ENCODE data around the gene TTC33. TPM values are rescaled to one million over a fixed set of nuclear protein-coding genes. Genes with fewer than 3 reads are reported as not detected.
"Not testable (repeated sequence)": the region's sequence is repeated elsewhere in the genome, so short reads cannot be mapped to it uniquely, and the experiment has no call there.

Gene TTC33, protein sequence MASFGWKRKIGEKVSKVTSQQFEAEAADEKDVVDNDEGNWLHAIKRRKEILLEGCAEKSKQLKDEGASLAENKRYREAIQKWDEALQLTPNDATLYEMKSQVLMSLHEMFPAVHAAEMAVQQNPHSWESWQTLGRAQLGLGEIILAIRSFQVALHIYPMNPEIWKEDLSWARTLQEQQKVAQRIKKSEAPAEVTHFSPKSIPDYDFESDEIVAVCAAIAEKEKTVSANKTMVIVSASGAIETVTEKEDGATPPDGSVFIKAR
- total RNA-seq (2014; rRNA removed; shearing (Covaris generic)): 19.1 and 19.4 TPM in 2 replicates

DNA sequence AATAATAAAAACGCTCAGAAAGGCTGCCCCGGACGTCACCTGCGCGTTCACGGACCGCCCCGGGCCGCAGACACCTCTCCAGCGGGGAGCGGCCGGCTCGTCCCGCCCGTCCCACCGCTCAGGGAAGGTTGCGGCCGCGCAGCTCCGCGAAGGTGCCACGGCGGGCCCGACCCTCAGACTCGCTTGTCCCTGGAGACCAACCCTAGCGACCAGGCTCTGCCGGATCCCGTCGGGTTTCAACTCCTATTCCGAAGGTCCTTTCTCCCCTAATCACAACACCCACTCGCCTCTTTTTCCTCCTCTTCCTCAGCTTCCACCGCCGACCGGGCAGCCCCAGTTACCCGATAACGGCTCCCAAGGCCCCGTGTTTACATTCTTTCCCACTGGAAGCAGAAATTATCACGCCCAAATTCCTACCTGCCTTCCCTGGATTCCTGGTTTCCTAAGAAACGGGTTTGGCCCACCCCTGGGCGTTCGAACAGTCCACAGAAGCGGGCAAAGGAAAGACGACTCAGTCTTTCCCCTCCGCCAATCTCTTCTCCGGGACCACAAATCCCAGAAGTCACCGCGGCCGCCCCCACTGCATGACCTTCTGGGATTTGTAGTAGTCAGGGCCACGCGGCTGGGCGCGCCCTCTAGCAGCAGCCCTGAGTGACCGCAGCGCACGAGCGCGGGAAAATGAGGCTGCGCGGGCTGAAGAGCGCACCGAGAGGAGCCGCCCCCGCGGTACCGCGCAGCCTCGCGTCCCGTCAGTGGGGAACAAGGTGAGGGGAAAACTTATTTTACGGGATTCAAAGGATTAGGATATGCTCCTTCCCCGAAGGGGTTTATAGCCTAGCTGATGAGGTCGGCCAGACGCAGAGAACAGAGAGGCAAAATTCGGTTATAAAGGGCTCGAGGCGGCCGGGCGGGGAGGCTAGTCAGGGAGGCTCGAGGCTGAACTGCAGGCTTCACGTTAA is at the start of gene TTC33:
Gene TTC33, minus strand, starts transcription at position 555 of the 959 bp plus-strand sequence. CDS start 8,943 bp downstream, outside the sequence.
- peak; percentile 91 to 96 for DNase-seq (ENCODE audit: low read depth in 1 of 2, low spot score in 2 of 2)
- Histone ChIP-seq H3K4me1 (replicated peaks) (peaks cover 12% of the 10 kb centered on the region), H3K4me3 (peak within 1 kb of the TSS; percentile 71), H3K27me3 (replicated peaks) (no peaks in the 10 kb centered on the region), H3K27ac (peak within 1 kb of the TSS; percentile 65), H3K9me3 (replicated peaks) (no peaks in the 10 kb centered on the region), H3K36me3 (peaks cover 22% of the 10 kb centered on the region)

DNA sequence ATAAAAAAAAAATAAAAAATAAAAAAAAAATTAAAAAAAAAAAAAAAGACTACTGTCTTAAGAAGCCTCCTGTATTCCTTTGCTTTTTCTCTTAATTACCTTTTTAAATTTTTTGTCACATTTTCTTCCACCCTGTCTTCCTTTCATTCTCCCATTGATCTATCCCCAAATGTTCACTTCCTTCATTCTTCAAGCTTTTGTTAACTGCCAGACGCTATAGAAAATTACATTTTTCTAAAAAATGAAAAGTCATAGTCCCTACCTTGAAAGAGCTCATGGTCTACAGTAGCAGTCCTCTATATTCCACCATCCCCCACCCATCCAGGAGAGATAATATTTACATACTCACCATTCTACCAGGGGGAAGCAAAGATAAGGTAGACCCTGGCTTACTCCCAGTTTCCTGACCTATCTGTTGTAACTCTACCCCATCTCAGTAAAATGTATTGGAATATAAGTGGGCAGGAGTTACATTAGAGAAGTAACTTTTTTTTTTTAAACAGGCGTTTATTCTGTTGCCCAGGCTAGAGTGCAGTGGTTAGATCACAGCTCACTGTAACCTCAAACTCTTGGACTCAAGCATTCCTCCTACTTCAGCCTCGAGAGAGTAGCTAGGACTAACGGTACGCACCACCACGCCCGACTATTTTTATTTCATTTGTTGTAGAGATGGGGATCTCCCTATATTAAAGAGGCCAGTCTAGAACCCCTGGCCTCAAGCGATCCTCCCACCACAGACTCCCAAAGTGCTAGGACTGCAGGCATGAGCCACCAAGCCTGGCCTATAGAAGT is 46.2 kb upstream of the TTC33 start:
- H3K4me1 ChIP-seq (replicated peaks): peaks cover 6% of the 10 kb centered on the region

DNA sequence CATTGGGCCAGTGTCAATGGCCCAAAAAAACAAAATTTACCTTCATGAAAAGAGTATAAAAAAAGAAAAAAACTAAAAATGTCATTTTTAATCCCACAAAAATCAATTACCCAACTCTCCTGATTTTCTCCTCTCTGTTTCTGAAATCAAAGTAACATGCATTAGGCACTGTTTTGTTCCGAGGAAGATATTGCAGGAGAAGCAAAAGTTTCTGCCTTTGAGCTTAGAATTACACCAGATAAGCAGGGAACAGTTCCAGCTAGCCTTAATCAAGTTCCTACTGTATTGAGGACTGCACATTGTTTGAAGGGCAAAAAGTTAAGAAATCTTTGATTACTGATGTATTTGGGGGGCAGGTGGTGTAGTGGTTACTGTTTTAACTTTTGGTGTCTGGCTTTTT is 43.5 kb upstream of the TTC33 start:
- DNase-seq (ENCODE audit: low read depth in 1 of 2, low spot score in 2 of 2): no peak
- H3K27ac ChIP-seq: no peak overlapping the region
- no peaks in the 10 kb centered on the region for H3K27me3 ChIP-seq (replicated peaks)

More for the DNA sequence above, 46.2 kb upstream of the TTC33 start:
- Histone ChIP-seq H3K9me3 (replicated peaks) (no peaks in the 10 kb centered on the region), H3K4me3 (no peak overlapping the region), H3K36me3 (no peaks in the 10 kb centered on the region), H3K27ac (no peak overlapping the region), H3K27me3 (replicated peaks) (no peaks in the 10 kb centered on the region)
- DNase-seq (ENCODE audit: low read depth in 1 of 2, low spot score in 2 of 2): no peak

DNA sequence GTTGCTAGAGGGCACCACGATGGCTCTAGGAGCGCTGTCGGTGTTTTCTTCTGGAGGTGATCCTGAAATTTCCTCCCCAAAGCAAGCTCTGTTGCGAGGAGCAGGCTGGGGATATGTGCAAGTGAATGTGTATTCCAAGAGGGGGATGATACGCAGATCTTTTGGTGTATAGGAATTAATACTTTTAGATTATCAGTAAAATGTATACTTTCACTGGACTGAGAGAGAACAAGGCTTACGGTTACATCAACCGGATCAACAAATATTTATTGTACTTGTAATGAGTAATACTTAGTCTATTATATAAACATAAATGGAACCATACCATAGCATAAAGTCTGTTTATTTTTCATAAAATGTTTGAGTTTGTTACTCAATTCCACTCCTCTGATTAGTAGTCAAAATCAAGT is 43.0 kb upstream of the TTC33 start:
- Histone ChIP-seq H3K4me3 (peak overlapping the region; percentile 57), H3K36me3 (peaks cover 24% of the 10 kb centered on the region), H3K27ac (peak overlapping the region; percentile 55), H3K4me1 (replicated peaks) (peaks cover 11% of the 10 kb centered on the region), H3K27me3 (replicated peaks) (no peaks in the 10 kb centered on the region), H3K9me3 (replicated peaks) (no peaks in the 10 kb centered on the region)
- DNase-seq (ENCODE audit: low read depth in 1 of 2, low spot score in 2 of 2): peak in 1 of 2 experiments; percentile 65

More for the DNA sequence above, 43.5 kb upstream of the TTC33 start:
- Histone ChIP-seq H3K4me3 (peak overlapping the region; percentile 57), H3K9me3 (replicated peaks) (no peaks in the 10 kb centered on the region), H3K4me1 (replicated peaks) (peaks cover 11% of the 10 kb centered on the region), H3K36me3 (peaks cover 22% of the 10 kb centered on the region)

DNA sequence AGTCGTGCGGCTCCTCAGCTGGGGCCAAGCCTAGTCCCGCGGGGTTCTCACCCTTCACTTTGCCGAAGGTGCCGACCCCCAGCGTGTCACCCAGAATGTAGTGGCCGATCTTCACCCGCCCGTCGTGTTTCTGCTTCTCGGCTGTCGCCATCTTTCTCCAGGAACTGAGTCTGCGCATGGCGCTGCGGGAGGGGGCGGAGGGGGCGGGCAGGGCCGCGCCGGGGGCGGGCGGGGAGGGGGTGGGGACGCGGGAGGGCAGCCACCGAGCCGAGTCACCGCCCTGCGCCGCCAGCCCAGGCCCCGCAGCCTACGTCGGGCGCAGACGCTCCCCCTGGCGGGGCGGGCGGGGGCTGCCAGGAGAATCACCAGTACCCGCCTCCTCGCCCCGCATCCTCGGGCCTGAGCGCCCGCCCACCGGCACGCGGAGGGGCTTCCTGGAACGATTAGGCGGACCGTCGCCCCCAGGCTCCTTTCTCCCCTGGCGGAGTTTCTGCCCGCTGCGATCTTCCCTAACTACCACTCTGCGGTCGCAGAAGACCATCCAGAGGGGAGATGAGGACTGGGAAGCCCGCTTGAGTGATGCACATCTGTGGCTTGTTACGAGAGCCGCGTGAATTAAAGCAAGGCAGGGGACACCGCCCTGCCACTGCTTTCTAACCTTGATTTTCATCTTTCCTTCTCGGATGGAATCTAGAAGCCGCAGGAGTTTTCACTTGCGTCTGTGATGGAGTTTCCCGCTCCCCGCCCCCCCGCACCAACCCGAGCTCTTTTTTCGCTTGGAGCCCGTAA is 42.4 kb upstream of the TTC33 start, which contains the start of gene PRKAA1:
Gene PRKAA1, minus strand, starts transcription at position 363 of the 789 bp plus-strand sequence. Its CDS starts 185 bp downstream, at position 178.
- Histone ChIP-seq H3K4me3 (peak within 1 kb of the TSS; percentile 57), H3K9me3 (replicated peaks) (no peaks in the 10 kb centered on the region), H3K27ac (peak within 1 kb of the TSS; percentile 77), H3K36me3 (peaks cover 24% of the 10 kb centered on the region), H3K27me3 (replicated peaks) (no peaks in the 10 kb centered on the region), H3K4me1 (replicated peaks) (peaks cover 11% of the 10 kb centered on the region)
- DNase-seq (ENCODE audit: low read depth in 1 of 2, low spot score in 2 of 2): peak; percentile 89 to 93

DNA sequence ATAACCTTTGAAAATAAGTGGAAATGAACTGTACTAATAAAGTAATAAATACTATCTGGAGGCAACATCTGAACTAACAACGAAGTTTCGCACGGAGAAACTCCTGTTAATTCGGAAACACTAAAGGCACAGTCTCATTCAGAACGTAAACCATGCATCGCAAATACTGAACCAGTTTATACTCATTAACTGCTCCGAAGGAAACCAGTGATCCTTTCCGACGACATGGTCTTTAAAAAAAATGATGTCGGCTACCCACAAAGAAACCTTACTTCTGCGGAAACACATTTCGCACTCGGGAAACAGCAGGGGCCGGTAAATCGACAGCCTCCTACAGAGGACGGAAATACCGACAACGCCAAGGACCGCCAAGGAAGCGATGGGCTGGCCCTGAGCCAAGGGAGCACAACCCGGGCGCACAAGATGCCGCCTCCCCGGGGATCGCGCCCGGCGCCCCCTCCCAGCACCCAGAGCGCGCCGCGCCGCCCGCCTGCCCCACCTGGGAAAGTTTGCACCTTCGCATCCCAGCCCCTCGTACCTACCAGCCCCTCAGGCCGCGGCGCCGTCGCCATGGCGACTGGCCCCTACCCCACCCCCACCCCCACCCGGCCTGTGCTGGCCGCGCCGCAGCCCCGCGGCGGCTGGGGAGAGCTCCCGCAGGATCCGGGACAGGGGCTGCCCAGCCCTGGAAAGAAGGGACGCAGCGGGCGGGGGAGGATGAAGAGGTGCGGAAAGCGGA is 41.7 kb upstream of the TTC33 start:
- peak overlapping the region; percentile 77 for H3K27ac ChIP-seq
- H3K36me3 ChIP-seq: peaks cover 24% of the 10 kb centered on the region
- H3K4me1 ChIP-seq (replicated peaks): peaks cover 11% of the 10 kb centered on the region
- H3K27me3 ChIP-seq (replicated peaks): no peaks in the 10 kb centered on the region
- peak; percentile 85 to 93 for DNase-seq (ENCODE audit: low read depth in 1 of 2, low spot score in 2 of 2)
- H3K9me3 ChIP-seq (replicated peaks): no peaks in the 10 kb centered on the region
- H3K4me3 ChIP-seq: peak overlapping the region; percentile 57

DNA sequence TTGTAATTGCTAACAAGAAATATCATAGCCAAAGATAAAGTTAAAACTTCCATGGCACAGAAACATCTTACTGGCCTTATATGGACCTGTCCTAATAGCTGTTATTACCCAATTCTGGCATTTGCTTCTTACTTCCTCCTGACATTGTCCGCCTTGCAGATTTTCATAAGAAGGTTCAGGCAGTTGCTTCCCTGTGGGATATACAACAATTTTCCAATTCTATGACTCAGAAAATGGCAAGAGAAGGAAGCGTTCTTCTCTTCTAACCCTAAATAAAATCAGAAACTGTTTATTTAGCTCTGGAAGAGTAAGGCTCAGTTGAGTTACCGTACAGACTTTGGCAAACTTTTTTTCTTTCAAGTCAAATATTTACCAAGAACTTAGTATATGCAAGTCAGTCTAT is 40.7 kb upstream of the TTC33 start:
- Histone ChIP-seq H3K4me3 (peak overlapping the region; percentile 57), H3K9me3 (replicated peaks) (no peaks in the 10 kb centered on the region), H3K27me3 (replicated peaks) (no peaks in the 10 kb centered on the region), H3K4me1 (replicated peaks) (peaks cover 14% of the 10 kb centered on the region), H3K27ac (no peak overlapping the region), H3K36me3 (peaks cover 24% of the 10 kb centered on the region)
- no peak for DNase-seq (ENCODE audit: low read depth in 1 of 2, low spot score in 2 of 2)

DNA sequence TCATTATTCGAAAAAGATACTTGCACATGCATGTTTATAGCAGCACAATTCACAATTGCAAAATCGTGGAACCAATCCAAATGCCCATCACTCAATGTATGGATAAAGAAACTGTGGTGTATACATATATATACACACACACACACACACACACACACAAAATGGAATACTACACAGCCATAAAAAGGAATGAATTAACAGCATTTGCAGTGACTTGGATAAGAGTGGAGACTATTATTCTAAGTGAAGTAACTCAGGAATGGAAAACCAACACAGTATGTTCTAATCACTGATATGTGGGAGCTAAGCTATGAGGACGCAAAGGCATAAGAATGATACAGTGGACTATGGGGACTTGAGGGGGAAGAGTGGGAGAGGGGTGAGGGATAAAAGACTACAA is 39.1 kb upstream of the TTC33 start:
- not testable (repeated sequence) for H3K4me3 ChIP-seq; H3K9me3 ChIP-seq (replicated peaks); H3K27ac ChIP-seq; H3K27me3 ChIP-seq (replicated peaks); DNase-seq (ENCODE audit: low read depth in 1 of 2, low spot score in 2 of 2)
- H3K4me1 ChIP-seq (replicated peaks): peaks cover 19% of the 10 kb centered on the region
- H3K36me3 ChIP-seq: peaks cover 27% of the 10 kb centered on the region

DNA sequence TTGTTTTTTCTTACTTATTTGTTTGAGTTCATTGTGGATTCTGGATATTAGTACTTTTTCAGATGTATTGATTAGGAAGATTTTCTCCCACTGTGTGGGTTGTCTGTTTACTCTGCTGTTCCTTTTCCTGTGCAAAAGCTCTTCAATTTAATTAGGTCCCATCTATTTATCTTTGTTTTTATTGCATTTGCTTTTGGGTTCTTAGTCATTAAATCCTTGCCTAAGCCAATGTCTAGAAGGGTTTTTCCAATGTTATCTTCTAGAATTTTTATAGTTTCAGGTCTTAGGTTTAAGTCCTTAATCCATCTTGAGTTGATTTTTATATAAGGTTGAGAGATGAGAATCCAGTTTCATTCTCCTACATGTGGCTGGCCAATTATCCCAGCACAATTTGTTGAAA is 38.6 kb upstream of the TTC33 start:
- peaks cover 28% of the 10 kb centered on the region for H3K36me3 ChIP-seq
- not testable (repeated sequence) for DNase-seq (ENCODE audit: low read depth in 1 of 2, low spot score in 2 of 2)

DNA sequence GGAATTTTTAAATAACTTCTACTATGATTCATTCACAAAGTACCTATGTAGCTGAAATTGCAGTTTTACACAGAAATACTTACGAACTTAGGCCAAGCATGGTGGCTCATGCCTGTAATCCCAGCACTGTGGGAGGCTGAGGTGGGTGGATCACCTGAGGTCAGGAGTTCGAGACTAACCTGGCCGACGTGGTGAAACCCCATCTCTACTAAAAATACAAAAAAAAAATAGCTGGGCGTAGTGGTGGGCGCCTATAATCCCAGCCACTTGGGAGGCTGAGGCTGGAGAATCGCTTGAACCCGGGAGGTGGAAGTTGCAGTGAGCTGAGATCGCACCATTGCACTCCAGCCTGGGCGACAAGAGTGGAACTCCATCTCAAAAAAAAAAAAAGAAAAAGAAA is 36.9 kb upstream of the TTC33 start:
- not testable (repeated sequence) for H3K27me3 ChIP-seq (replicated peaks); H3K9me3 ChIP-seq (replicated peaks); DNase-seq (ENCODE audit: low read depth in 1 of 2, low spot score in 2 of 2); H3K27ac ChIP-seq; H3K4me3 ChIP-seq
- Histone ChIP-seq H3K36me3 (peaks cover 43% of the 10 kb centered on the region), H3K4me1 (replicated peaks) (peaks cover 13% of the 10 kb centered on the region; the same call in 1 of the 2 replicates)

More for the DNA sequence above, 38.6 kb upstream of the TTC33 start:
- not testable (repeated sequence) for H3K27ac ChIP-seq; H3K9me3 ChIP-seq (replicated peaks); H3K4me3 ChIP-seq; H3K27me3 ChIP-seq (replicated peaks)
- H3K4me1 ChIP-seq (replicated peaks): peaks cover 16% of the 10 kb centered on the region

DNA sequence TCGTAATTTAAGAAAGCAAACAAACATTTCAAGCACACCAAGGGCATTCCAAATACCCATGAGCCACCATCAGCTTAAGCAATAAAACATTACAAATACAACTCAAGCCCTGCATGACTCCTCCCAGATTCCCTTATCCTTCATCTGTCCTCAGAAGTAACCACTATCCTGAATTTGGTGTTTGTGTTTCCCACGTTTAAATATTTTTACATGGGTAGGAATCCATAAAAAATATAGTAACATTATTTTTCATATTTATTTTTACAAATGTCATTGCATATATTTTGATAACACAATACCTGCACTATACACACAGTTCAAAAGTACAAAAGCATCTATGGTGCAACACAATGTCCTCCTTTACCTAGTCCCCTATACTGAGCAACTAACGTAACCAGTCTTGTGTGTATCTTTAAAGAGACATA is 36.0 kb upstream of the TTC33 start:
- no peak for DNase-seq (ENCODE audit: low read depth in 1 of 2, low spot score in 2 of 2)
- Histone ChIP-seq H3K4me3 (no peak overlapping the region), H3K4me1 (replicated peaks) (peaks cover 12% of the 10 kb centered on the region; the same call in 1 of the 2 replicates), H3K9me3 (replicated peaks) (peaks cover 7% of the 10 kb centered on the region; the same call in 1 of the 2 replicates), H3K27ac (no peak overlapping the region), H3K27me3 (replicated peaks) (no peaks in the 10 kb centered on the region), H3K36me3 (peaks cover 50% of the 10 kb centered on the region)
